Fibroblast of lung (primary cell): ENCODE results near the gene PARK7. TPM values are rescaled to one million over a fixed set of nuclear protein-coding genes. Genes with fewer than 3 reads are reported as not detected.

Experiments used
- DNase-seq, 2 donors: peaks; one replicate each; pipeline versions ENCODE4 v3.0.0 to v3.0.0-alpha.2; 2010; ENCODE audit warnings: low read depth in 2 of 2
- H2AFZ ChIP-seq: 2 replicates; pipeline ENCODE4 v1.5.1; 2012; ENCODE audit warnings: low read length, control low read depth, inconsistent platforms
- H3K27ac ChIP-seq: 2 replicates; pipeline ENCODE4 v1.5.1; 2011; ENCODE audit warnings: low read length, control low read depth; ENCODE audit not compliant: insufficient read depth
- H3K27me3 ChIP-seq: 2 replicates; pipeline ENCODE4 v1.5.1; 2011; ENCODE audit warnings: mild to moderate bottlenecking, low read length; ENCODE audit not compliant: control insufficient read depth, insufficient read depth
- H3K36me3 ChIP-seq: 2 replicates; pipeline ENCODE4 v1.5.1; 2011; ENCODE audit warnings: low read length; ENCODE audit not compliant: control insufficient read depth, insufficient read depth
- H3K4me1 ChIP-seq: 2 replicates; pipeline ENCODE4 v1.5.1; 2011; ENCODE audit warnings: low read length; ENCODE audit not compliant: control insufficient read depth, insufficient read depth; ENCODE audit errors: extremely low read depth
- H3K4me2 ChIP-seq: 2 replicates; pipeline ENCODE4 v1.5.1; 2011; ENCODE audit warnings: low read length, control low read depth; ENCODE audit not compliant: insufficient read depth; ENCODE audit errors: extremely low read depth
- H3K4me3 ChIP-seq, 4 experiments: fragments of 200-600 bp in 1 of 4; sonication (generic) in 1 of 4; replicated peaks in 1 of 4; 2 replicates each; pipeline ENCODE4 v1.5.1; 2011 to 2016; ENCODE audit warnings: low read length in 4 of 4, low read depth in 3 of 4, mild to moderate bottlenecking in 3 of 4, control low read depth in 2 of 4, inconsistent platforms in 1 of 4, mixed read lengths in 1 of 4; ENCODE audit not compliant: insufficient read depth in 1 of 4; ENCODE audit errors: control extremely low read depth in 1 of 4
- H3K79me2 ChIP-seq: 2 replicates; pipeline ENCODE4 v1.5.1; 2012; ENCODE audit warnings: mild to moderate bottlenecking, low read length, inconsistent platforms; ENCODE audit not compliant: control insufficient read depth, insufficient read depth
- H3K9ac ChIP-seq: 2 replicates; pipeline ENCODE4 v1.5.1; 2011; ENCODE audit warnings: mild to moderate bottlenecking, low read length, control low read depth; ENCODE audit not compliant: insufficient read depth
- H3K9me3 ChIP-seq: 2 replicates; pipeline ENCODE4 v1.5.1; 2012; ENCODE audit warnings: low read depth, low read length; ENCODE audit not compliant: control insufficient read depth, insufficient read depth
- H4K20me1 ChIP-seq: 2 replicates; pipeline ENCODE4 v1.5.1; 2011; ENCODE audit warnings: low read length; ENCODE audit not compliant: control insufficient read depth, insufficient read depth; ENCODE audit errors: extremely low read depth
- CTCF ChIP-seq, 2 donors: IDR thresholded peaks in 1 of 2; conservative IDR thresholded peaks in 1 of 2; 1 replicate in 1 of 2; 2 replicates in 1 of 2; pipeline ENCODE4 v1.5.1; 2011 to 2012; ENCODE audit warnings: low read length in 2 of 2, control low read depth in 1 of 2, inconsistent platforms in 1 of 2, low read depth in 1 of 2, mild to moderate bottlenecking in 1 of 2
- EZH2 ChIP-seq: IDR thresholded peaks from 2 replicates; pipeline ENCODE4 v1.5.1; 2012; ENCODE audit warnings: low read length, control low read depth, mild to moderate bottlenecking; ENCODE audit errors: missing control alignments
- polyA plus RNA-seq, 2 donors: library from polyadenylated mRNA; depleted of rRNA in 1 of 2; stranded (reverse) in 1 of 2; unstranded in 1 of 2; fragments of >200 nt; gene quantifications; 2 replicates each; pipeline ENCODE4 v1.2.1, GENCODE V29; 2011 to 2012; ENCODE audit warnings: missing spikeins in 1 of 2
- total RNA-seq: library from RNA; depleted of rRNA; stranded (reverse); fragments of >200 nt; gene quantifications from 2 replicates; pipeline ENCODE4 v1.2.1, GENCODE V29; 2014

PARK7 gene
- total and polyA plus RNA-seq, 2 donors (not counting 1 experiment from before 2014, with no cell fraction given) = 264 to 513 TPM

GRCh38 chr1:7928247-7928646 lies 33.3 kb upstream of the PARK7 start:
- Histone ChIP-seq H2AFZ (no peak overlapping the region), H3K4me1 (no peaks in the 10 kb centered on the region), H4K20me1 (no peaks in the 10 kb centered on the region), H3K4me2 (no peak overlapping the region), H3K9me3 (no peaks in the 10 kb centered on the region), H3K27ac (no peak overlapping the region), H3K4me3 (no peak overlapping the region), H3K27me3 (peaks cover 3% of the 10 kb centered on the region), H3K79me2 (no peaks in the 10 kb centered on the region), H3K36me3 (no peaks in the 10 kb centered on the region), H3K9ac (no peak overlapping the region)
- no peak for DNase-seq
- TF ChIP-seq EZH2 (no peak), CTCF (conservative IDR thresholded peaks at IDR 0.05 in 1 of 2, IDR thresholded peaks at IDR 0.05 in 1 of 2; ENCODE audit: low read depth in 1 of 2, low read length in 2 of 2) (no peak)

GRCh38 chr1:7929637-7930036 lies 31.9 kb upstream of the PARK7 start:
- H3K9me3 ChIP-seq = no peaks in the 10 kb centered on the region
- H3K27me3 ChIP-seq = peaks cover 3% of the 10 kb centered on the region
- H3K4me1 ChIP-seq = no peaks in the 10 kb centered on the region
- H3K36me3 ChIP-seq = no peaks in the 10 kb centered on the region
- no peaks in the 10 kb centered on the region for H4K20me1 ChIP-seq
- DNase-seq = no peak
- no peak overlapping the region for H3K9ac ChIP-seq
- H3K4me3 ChIP-seq = no peak overlapping the region
- TF ChIP-seq EZH2 (no peak), CTCF (conservative IDR thresholded peaks at IDR 0.05 in 1 of 2, IDR thresholded peaks at IDR 0.05 in 1 of 2; ENCODE audit: low read depth in 1 of 2, low read length in 2 of 2) (no peak)
- H3K4me2 ChIP-seq = no peak overlapping the region
- no peak overlapping the region for H3K27ac ChIP-seq
- no peak overlapping the region for H2AFZ ChIP-seq
- H3K79me2 ChIP-seq = no peaks in the 10 kb centered on the region

- Histone ChIP-seq H3K79me2 (no peaks in the 10 kb centered on the region), H3K4me3 (no peak overlapping the region), H4K20me1 (no peaks in the 10 kb centered on the region), H3K9ac (no peak overlapping the region), H3K36me3 (no peaks in the 10 kb centered on the region), H3K27ac (no peak overlapping the region), H3K27me3 (peaks cover 3% of the 10 kb centered on the region), H2AFZ (no peak overlapping the region), H3K4me2 (no peak overlapping the region), H3K4me1 (no peaks in the 10 kb centered on the region), H3K9me3 (no peaks in the 10 kb centered on the region)
- DNase-seq = no peak
- TF ChIP-seq EZH2 = no peak
- TF ChIP-seq CTCF (conservative IDR thresholded peaks at IDR 0.05 in 1 of 2, IDR thresholded peaks at IDR 0.05 in 1 of 2; ENCODE audit: low read depth in 1 of 2, low read length in 2 of 2) = no peak
These were observed 30.7 kb upstream of the PARK7 start for GRCh38 chr1:7930645-7931445.
